Glutamatergic neuron (in vitro differentiated cells): Measurements from ENCODE around the gene MAST1. TPM values are rescaled to one million over a fixed set of nuclear protein-coding genes. Genes with fewer than 3 reads are reported as not detected.

Experiments
- DNase-seq: peaks from one replicate; pipeline ENCODE4 v3.0.0; 2022
- H3K27ac Mint-ChIP-seq: one replicate; pipeline ENCODE4 v1.8.0; 2020; ENCODE audit warnings: mild to moderate bottlenecking, mixed read lengths, inconsistent platforms; ENCODE audit not compliant: unreplicated experiment
- H3K27me3 Mint-ChIP-seq: one replicate; pipeline ENCODE4 v1.8.0; 2020; ENCODE audit warnings: mild to moderate bottlenecking, moderate library complexity, mixed read lengths, inconsistent platforms; ENCODE audit not compliant: unreplicated experiment
- H3K36me3 Mint-ChIP-seq: one replicate; pipeline ENCODE4 v1.8.0; 2020; ENCODE audit warnings: mild to moderate bottlenecking, mixed read lengths, inconsistent platforms; ENCODE audit not compliant: unreplicated experiment
- H3K4me1 Mint-ChIP-seq: one replicate; pipeline ENCODE4 v1.8.0; 2020; ENCODE audit warnings: mild to moderate bottlenecking, low read depth, mixed read lengths, inconsistent platforms; ENCODE audit not compliant: unreplicated experiment
- H3K4me3 Mint-ChIP-seq: one replicate; pipeline ENCODE4 v1.8.0; 2020; ENCODE audit warnings: mild to moderate bottlenecking, mixed read lengths, inconsistent platforms; ENCODE audit not compliant: unreplicated experiment
- H3K9me3 Mint-ChIP-seq: one replicate; pipeline ENCODE4 v1.8.0; 2020; ENCODE audit warnings: mild to moderate bottlenecking, moderate library complexity, mixed read lengths, inconsistent platforms; ENCODE audit not compliant: unreplicated experiment
- CTCF ChIP-seq: fragments of 200-600 bp; sonication (generic); IDR thresholded peaks from one replicate; pipeline ENCODE4 v1.5.0; 2021; ENCODE audit not compliant: partially characterized antibody, unreplicated experiment
- total RNA-seq: library from RNA; stranded (reverse); fragmentation: NEBNext Ultra II Directional; extraction: Animal tissue kit (Norgen Biotek cat#: 25700); gene quantifications from one replicate; pipeline ENCODE4 v1.2.1, GENCODE V29; 2021; ENCODE audit not compliant: unreplicated experiment

Gene MAST1
- total RNA-seq, 1 donor from 2014 or later = 230 TPM

GRCh38 chr19:12856653-12857052, 18.3 kb downstream of the MAST1 start:
- Mint-ChIP-seq H3K27ac (no peak overlapping the region), H3K27me3 (peaks cover 4% of the 10 kb centered on the region), H3K36me3 (peaks cover 20% of the 10 kb centered on the region), H3K4me3 (no peak overlapping the region), H3K4me1 (no peaks in the 10 kb centered on the region), H3K9me3 (peaks cover 4% of the 10 kb centered on the region)
- TF ChIP-seq CTCF = no peak
- DNase-seq = no peak

GRCh38 chr19:12858041-12858928, 20.0 kb downstream of the MAST1 start:
- no peak for DNase-seq
- H3K36me3 Mint-ChIP-seq = peaks cover 20% of the 10 kb centered on the region
- peaks cover 4% of the 10 kb centered on the region for H3K9me3 Mint-ChIP-seq
- no peaks in the 10 kb centered on the region for H3K4me1 Mint-ChIP-seq
- peaks cover 4% of the 10 kb centered on the region for H3K27me3 Mint-ChIP-seq
- no peak for TF ChIP-seq CTCF
- no peak overlapping the region for H3K4me3 Mint-ChIP-seq
- no peak overlapping the region for H3K27ac Mint-ChIP-seq

- H3K27ac Mint-ChIP-seq = no peak overlapping the region
- H3K9me3 Mint-ChIP-seq = peaks cover 4% of the 10 kb centered on the region
Observed at GRCh38 chr19:12859546-12859945, 21.2 kb downstream of the MAST1 start.

GRCh38 chr19:12864143-12864542, 25.8 kb downstream of the MAST1 start:
- no peak overlapping the region for H3K4me3 Mint-ChIP-seq
- H3K27me3 Mint-ChIP-seq = peaks cover 11% of the 10 kb centered on the region
- no peak overlapping the region for H3K27ac Mint-ChIP-seq

More at GRCh38 chr19:12859546-12859945, 21.2 kb downstream of the MAST1 start:
- no peak for DNase-seq
- H3K36me3 Mint-ChIP-seq = peaks cover 19% of the 10 kb centered on the region
- no peak for TF ChIP-seq CTCF
- H3K27me3 Mint-ChIP-seq = peaks cover 4% of the 10 kb centered on the region
- no peak overlapping the region for H3K4me3 Mint-ChIP-seq
- no peaks in the 10 kb centered on the region for H3K4me1 Mint-ChIP-seq

More at GRCh38 chr19:12864143-12864542, 25.8 kb downstream of the MAST1 start:
- TF ChIP-seq CTCF = no peak
- Mint-ChIP-seq H3K4me1 (peaks cover 7% of the 10 kb centered on the region), H3K36me3 (no peaks in the 10 kb centered on the region), H3K9me3 (peaks cover 8% of the 10 kb centered on the region)
- DNase-seq = no peak
